Measurements from ENCODE around the gene PTOV1. TPM values are rescaled to one million over a fixed set of nuclear protein-coding genes. Genes with fewer than 3 reads are reported as not detected.
A peak's percentile ranks its signal among the peaks of the same experiment; 100 is the strongest.

PTOV1 gene
- total and polyA plus RNA-seq, 4 donors: 50.0 to 142 (median 118) TPM

GRCh38 chr19:49857061-49857837 lies 6.3 kb downstream of the PTOV1 start:
- 90% methylated on average over 26 of the region's 26 CpGs for WGBS, 2 donors
- no peak for DNase-seq
- no peaks in the 10 kb centered on the region for H3K36me3 ChIP-seq (ENCODE audit: control insufficient read depth in 1 of 2, insufficient read depth in 2 of 2, low read length in 1 of 2)
- ATAC-seq (ENCODE audit: low FRiP score): no peak
- no peaks in the 10 kb centered on the region for H3K27me3 ChIP-seq (ENCODE audit: control insufficient read depth in 1 of 2, insufficient read depth in 2 of 2, low read length in 1 of 2)
- no peaks in the 10 kb centered on the region for H3K4me1 ChIP-seq (ENCODE audit: control insufficient read depth in 1 of 2, insufficient read depth in 2 of 2, low read length in 2 of 2)
- no peak overlapping the region for H3K27ac ChIP-seq (ENCODE audit: low read depth in 1 of 2, low read length in 2 of 2)
- H3K4me3 ChIP-seq (ENCODE audit: low read length in 2 of 2): no peak overlapping the region
- no peaks in the 10 kb centered on the region for H3K9me3 ChIP-seq (ENCODE audit: control insufficient read depth, low read length)
- intact Hi-C loops (cut with DNase I): no loop called here

GRCh38 chr19:49857838-49858087 lies 6.8 kb downstream of the PTOV1 start:
- Histone ChIP-seq H3K36me3 (ENCODE audit: control insufficient read depth in 1 of 2, insufficient read depth in 2 of 2, low read length in 1 of 2) (no peaks in the 10 kb centered on the region), H3K27ac (ENCODE audit: low read depth in 1 of 2, low read length in 2 of 2) (no peak overlapping the region), H3K27me3 (ENCODE audit: control insufficient read depth in 1 of 2, insufficient read depth in 2 of 2, low read length in 1 of 2) (no peaks in the 10 kb centered on the region), H3K9me3 (ENCODE audit: control insufficient read depth, low read length) (no peaks in the 10 kb centered on the region), H3K4me3 (ENCODE audit: low read length in 2 of 2) (no peak overlapping the region), H3K4me1 (ENCODE audit: control insufficient read depth in 1 of 2, insufficient read depth in 2 of 2, low read length in 2 of 2) (no peaks in the 10 kb centered on the region)
- no peak for DNase-seq
- intact Hi-C loops (cut with DNase I): no loop called here
- no peak for ATAC-seq (ENCODE audit: low FRiP score)
- WGBS, 2 donors: 78 to 82% methylated on average over 5 of the region's 5 CpGs

GRCh38 chr19:49858088-49858985 lies 7.4 kb downstream of the PTOV1 start:
- no peaks in the 10 kb centered on the region for H3K4me1 ChIP-seq (ENCODE audit: control insufficient read depth in 1 of 2, insufficient read depth in 2 of 2, low read length in 2 of 2)
- no peak overlapping the region for H3K4me3 ChIP-seq (ENCODE audit: low read length in 2 of 2)
- WGBS, 2 donors: 83% methylated on average over 36 to 37 of the region's 37 CpGs
- H3K36me3 ChIP-seq (ENCODE audit: control insufficient read depth in 1 of 2, insufficient read depth in 2 of 2, low read length in 1 of 2): no peaks in the 10 kb centered on the region
- DNase-seq (peak in 1 of 2 donors; percentile 70), ATAC-seq (ENCODE audit: low FRiP score) (peak; percentile 1)
- H3K27ac ChIP-seq (ENCODE audit: low read depth in 1 of 2, low read length in 2 of 2): no peak overlapping the region
- H3K27me3 ChIP-seq (ENCODE audit: control insufficient read depth in 1 of 2, insufficient read depth in 2 of 2, low read length in 1 of 2): no peaks in the 10 kb centered on the region
- intact Hi-C loops (cut with DNase I): no loop called here
- no peaks in the 10 kb centered on the region for H3K9me3 ChIP-seq (ENCODE audit: control insufficient read depth, low read length)

GRCh38 chr19:49859682-49860335 lies 8.8 kb downstream of the PTOV1 start:
- H3K4me1 ChIP-seq (ENCODE audit: control insufficient read depth in 1 of 2, insufficient read depth in 2 of 2, low read length in 2 of 2): no peaks in the 10 kb centered on the region
- 77 to 80% methylated on average over 22 of the region's 22 CpGs for WGBS, 2 donors
- intact Hi-C loops (cut with DNase I): loop anchor here in 1 of 2 donors (10.0 kb wide), 1 partner anchor 95 kb away; the partner anchor contains the start of genes AP2A1 and TSKS
- DNase-seq (peak in 1 of 2 donors; percentile 74), ATAC-seq (ENCODE audit: low FRiP score) (no peak)
- no peak overlapping the region for H3K27ac ChIP-seq (ENCODE audit: low read depth in 1 of 2, low read length in 2 of 2)
- no peak overlapping the region for H3K4me3 ChIP-seq (ENCODE audit: low read length in 2 of 2)
- H3K36me3 ChIP-seq (ENCODE audit: control insufficient read depth in 1 of 2, insufficient read depth in 2 of 2, low read length in 1 of 2): no peaks in the 10 kb centered on the region
- H3K27me3 ChIP-seq (ENCODE audit: control insufficient read depth in 1 of 2, insufficient read depth in 2 of 2, low read length in 1 of 2): no peaks in the 10 kb centered on the region
- H3K9me3 ChIP-seq (ENCODE audit: control insufficient read depth, low read length): no peaks in the 10 kb centered on the region

- ATAC-seq (ENCODE audit: low FRiP score): no peak
- Histone ChIP-seq H3K36me3 (ENCODE audit: control insufficient read depth in 1 of 2, insufficient read depth in 2 of 2, low read length in 1 of 2) (no peaks in the 10 kb centered on the region), H3K4me1 (ENCODE audit: control insufficient read depth in 1 of 2, insufficient read depth in 2 of 2, low read length in 2 of 2) (no peaks in the 10 kb centered on the region), H3K27ac (ENCODE audit: low read depth in 1 of 2, low read length in 2 of 2) (no peak overlapping the region), H3K9me3 (ENCODE audit: control insufficient read depth, low read length) (no peaks in the 10 kb centered on the region), H3K4me3 (ENCODE audit: low read length in 2 of 2) (no peak overlapping the region), H3K27me3 (ENCODE audit: control insufficient read depth in 1 of 2, insufficient read depth in 2 of 2, low read length in 1 of 2) (no peaks in the 10 kb centered on the region)
- intact Hi-C loops (cut with DNase I): loop anchor here in 1 of 2 donors (10.0 kb wide), 1 partner anchor 96 kb away; the partner anchor contains the start of genes AP2A1 and TSKS
- DNase-seq: peak in 1 of 2 donors; percentile 70
- WGBS, 2 donors: 71 to 72% methylated on average over 17 of the region's 17 CpGs
Measured at GRCh38 chr19:49860336-49861102, 9.6 kb downstream of the PTOV1 start.

- intact Hi-C loops (cut with DNase I): loop anchor here in 1 of 2 donors (10.0 kb wide), 1 partner anchor 96 kb away; the partner anchor contains the start of genes AP2A1 and TSKS
- no peak for ATAC-seq (ENCODE audit: low FRiP score)
Measured at GRCh38 chr19:49861107-49861506, 10.1 kb downstream of the PTOV1 start.

GRCh38 chr19:49861541-49862378 lies 10.8 kb downstream of the PTOV1 start:
- no peaks in the 10 kb centered on the region for H3K4me1 ChIP-seq (ENCODE audit: control insufficient read depth in 1 of 2, insufficient read depth in 2 of 2, low read length in 2 of 2)
- ATAC-seq (ENCODE audit: low FRiP score) (no peak), DNase-seq (peak in 1 of 2 donors; percentile 48)
- no peaks in the 10 kb centered on the region for H3K27me3 ChIP-seq (ENCODE audit: control insufficient read depth in 1 of 2, insufficient read depth in 2 of 2, low read length in 1 of 2)
- intact Hi-C loops (cut with DNase I): loop anchor here in 1 of 2 donors (10.0 kb wide), 1 partner anchor 97 kb away; the partner anchor contains the start of genes AP2A1 and TSKS
- H3K9me3 ChIP-seq (ENCODE audit: control insufficient read depth, low read length): no peaks in the 10 kb centered on the region
- no peaks in the 10 kb centered on the region for H3K36me3 ChIP-seq (ENCODE audit: control insufficient read depth in 1 of 2, insufficient read depth in 2 of 2, low read length in 1 of 2)
- H3K27ac ChIP-seq (ENCODE audit: low read depth in 1 of 2, low read length in 2 of 2): no peak overlapping the region
- 82 to 83% methylated on average over 58 to 60 of the region's 60 CpGs for WGBS, 2 donors
- H3K4me3 ChIP-seq (ENCODE audit: low read length in 2 of 2): no peak overlapping the region

More at GRCh38 chr19:49861107-49861506, 10.1 kb downstream of the PTOV1 start:
- H3K4me3 ChIP-seq (ENCODE audit: low read length in 2 of 2): no peak overlapping the region
- H3K36me3 ChIP-seq (ENCODE audit: control insufficient read depth in 1 of 2, insufficient read depth in 2 of 2, low read length in 1 of 2): no peaks in the 10 kb centered on the region
- H3K27ac ChIP-seq (ENCODE audit: low read depth in 1 of 2, low read length in 2 of 2): no peak overlapping the region
- H3K4me1 ChIP-seq (ENCODE audit: control insufficient read depth in 1 of 2, insufficient read depth in 2 of 2, low read length in 2 of 2): no peaks in the 10 kb centered on the region
- H3K27me3 ChIP-seq (ENCODE audit: control insufficient read depth in 1 of 2, insufficient read depth in 2 of 2, low read length in 1 of 2): no peaks in the 10 kb centered on the region
- no peaks in the 10 kb centered on the region for H3K9me3 ChIP-seq (ENCODE audit: control insufficient read depth, low read length)
- 41 to 43% methylated on average over 13 of the region's 13 CpGs for WGBS, 2 donors
- peak in 1 of 2 donors; percentile 79 for DNase-seq
